ENCODE data around the gene SLC35A3. TPM values are rescaled to one million over a fixed set of nuclear protein-coding genes. Genes with fewer than 3 reads are reported as not detected.

SLC35A3 gene
- total and polyA plus RNA-seq, 4 donors: 10.8 to 53.8 (median 29.6) TPM

DNA sequence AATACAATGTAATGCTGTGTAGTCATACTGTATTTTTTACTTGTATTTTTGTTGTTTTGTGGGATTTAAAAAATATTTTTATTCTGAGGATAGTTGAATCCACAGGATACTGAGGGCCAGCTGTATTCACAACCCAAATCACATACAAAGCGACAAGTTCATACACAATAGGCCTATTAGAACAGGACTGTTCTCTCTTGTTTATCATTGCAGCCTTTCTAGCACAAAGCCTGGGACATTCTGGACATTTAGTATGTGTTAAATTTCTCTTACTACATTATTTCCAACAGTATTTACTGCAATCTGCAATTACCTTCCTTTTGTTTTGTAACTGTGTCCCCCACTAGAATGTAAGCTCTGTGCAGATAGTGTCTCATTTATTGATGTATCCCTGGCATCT, 65.4 kb downstream of the SLC35A3 start:
- no peaks in the 10 kb centered on the region for H3K9me3 ChIP-seq (ENCODE audit: control insufficient read depth in 4 of 4, insufficient read depth in 3 of 4, low read length in 3 of 4)
- no peaks in the 10 kb centered on the region for H3K36me3 ChIP-seq (ENCODE audit: control insufficient read depth in 4 of 4, insufficient read depth in 4 of 4, low read length in 4 of 4)
- no peak for TF ChIP-seq CTCF (IDR thresholded peaks at IDR 0.05; ENCODE audit: control extremely low read depth, extremely low read depth)
- ATAC-seq (ENCODE audit: insufficient read depth, low FRiP score) (no peak), DNase-seq (no peak)
- 88 to 91% methylated on average over 1 of the region's 1 CpG for WGBS, 2 donors
- no peak overlapping the region for H3K9ac ChIP-seq (ENCODE audit: insufficient read depth in 1 of 2, low read length in 2 of 2)
- no peak overlapping the region for H3K27ac ChIP-seq (ENCODE audit: low read depth in 1 of 2, low read length in 1 of 2)
- H3K4me3 ChIP-seq: no peak overlapping the region
- H3K27me3 ChIP-seq (ENCODE audit: control insufficient read depth in 3 of 3, insufficient read depth in 3 of 3, low read length in 2 of 3): no peaks in the 10 kb centered on the region
- peaks cover 0 to 16% (median 5%) of the 10 kb centered on the region in 5 donors for H3K4me1 ChIP-seq (ENCODE audit: control insufficient read depth in 5 of 5, insufficient read depth in 5 of 5, low read length in 5 of 5)

DNA sequence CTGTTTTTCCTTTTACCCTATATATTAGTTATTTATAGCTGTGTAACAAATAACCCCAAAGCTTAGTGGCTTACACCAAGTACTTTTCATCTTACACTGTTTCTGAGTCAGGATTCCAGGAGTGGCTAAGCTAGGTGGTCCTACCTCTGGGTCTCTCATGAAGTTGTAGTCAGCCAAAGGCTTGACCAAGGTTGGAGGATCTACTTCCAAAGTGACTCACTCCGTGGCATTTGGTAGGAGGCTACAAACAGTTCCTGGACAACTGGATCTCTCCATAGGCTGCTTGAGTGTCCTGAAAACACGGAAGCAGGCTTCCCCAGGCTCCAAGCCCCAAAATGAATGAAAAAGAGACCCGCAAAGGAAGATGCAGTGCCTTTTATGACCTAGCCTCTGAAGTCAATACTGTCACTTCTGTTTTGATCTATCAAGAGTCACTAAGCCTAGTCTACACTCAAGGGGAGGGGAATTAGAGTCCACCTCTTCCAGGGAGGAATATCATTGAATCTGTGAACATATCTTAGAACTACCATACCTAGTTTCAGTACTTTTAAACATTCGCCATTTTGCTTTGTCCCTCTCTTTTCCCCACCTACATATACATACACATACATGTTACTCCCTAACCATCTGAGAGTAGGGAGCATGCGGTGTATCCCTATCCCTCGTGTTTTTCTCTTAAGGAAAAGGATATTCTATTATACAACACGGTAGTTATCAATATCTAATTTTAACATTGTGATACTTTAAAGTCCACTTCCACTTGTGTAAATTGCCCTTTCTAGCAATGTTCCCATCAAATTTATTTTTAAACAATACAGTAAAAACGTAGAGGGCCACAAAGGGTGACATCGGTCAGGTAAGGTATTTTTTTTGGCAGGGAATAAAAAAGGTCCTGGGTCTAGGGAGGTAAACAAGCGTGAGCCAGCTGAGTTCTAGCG, 67.2 kb downstream of the SLC35A3 start:
- H3K4me1 ChIP-seq (ENCODE audit: control insufficient read depth in 5 of 5, insufficient read depth in 5 of 5, low read length in 5 of 5): peaks cover 0 to 20% (median 10%) of the 10 kb centered on the region in 5 donors
- 21 to 29% methylated on average over 11 of the region's 11 CpGs for WGBS, 2 donors
- H3K9ac ChIP-seq (ENCODE audit: insufficient read depth in 1 of 2, low read length in 2 of 2): peak overlapping the region; percentile 93 to 100
- H3K27ac ChIP-seq (ENCODE audit: low read depth in 1 of 2, low read length in 1 of 2): peak overlapping the region; percentile 96 to 97
- no peaks in the 10 kb centered on the region for H3K9me3 ChIP-seq (ENCODE audit: control insufficient read depth in 4 of 4, insufficient read depth in 3 of 4, low read length in 3 of 4)
- peak overlapping the region; percentile 64 for H3K4me3 ChIP-seq
- no peaks in the 10 kb centered on the region for H3K36me3 ChIP-seq (ENCODE audit: control insufficient read depth in 4 of 4, insufficient read depth in 4 of 4, low read length in 4 of 4)
- ATAC-seq (ENCODE audit: insufficient read depth, low FRiP score) (no peak), DNase-seq (peak; percentile 19 to 61 (median 50))
- TF ChIP-seq CTCF (IDR thresholded peaks at IDR 0.05; ENCODE audit: control extremely low read depth, extremely low read depth): no peak
- no peaks in the 10 kb centered on the region for H3K27me3 ChIP-seq (ENCODE audit: control insufficient read depth in 3 of 3, insufficient read depth in 3 of 3, low read length in 2 of 3)

- Histone ChIP-seq H3K4me1 (ENCODE audit: control insufficient read depth in 5 of 5, insufficient read depth in 5 of 5, low read length in 5 of 5) (peaks cover 0 to 20% (median 10%) of the 10 kb centered on the region in 5 donors), H3K27ac (ENCODE audit: low read depth in 1 of 2, low read length in 1 of 2) (peak overlapping the region; percentile 96 to 97), H3K36me3 (ENCODE audit: control insufficient read depth in 4 of 4, insufficient read depth in 4 of 4, low read length in 4 of 4) (no peaks in the 10 kb centered on the region), H3K27me3 (ENCODE audit: control insufficient read depth in 3 of 3, insufficient read depth in 3 of 3, low read length in 2 of 3) (no peaks in the 10 kb centered on the region), H3K4me3 (peak overlapping the region; percentile 64), H3K9ac (ENCODE audit: insufficient read depth in 1 of 2, low read length in 2 of 2) (peak overlapping the region; percentile 93 to 100), H3K9me3 (ENCODE audit: control insufficient read depth in 4 of 4, insufficient read depth in 3 of 4, low read length in 3 of 4) (no peaks in the 10 kb centered on the region)
- TF ChIP-seq CTCF (IDR thresholded peaks at IDR 0.05; ENCODE audit: control extremely low read depth, extremely low read depth): no peak
- WGBS, 2 donors: 0% methylated on average over 8 of the region's 8 CpGs
- ATAC-seq (ENCODE audit: insufficient read depth, low FRiP score): no peak
- DNase-seq: no peak
These were observed 67.8 kb downstream of the SLC35A3 start for GRCh38 chr1:100037656-100037926.

Data from lung (tissue), 12 donors.